GM23338 (cell line): ENCODE results near the gene CUX1. TPM values are rescaled to one million over a fixed set of nuclear protein-coding genes. Genes with fewer than 3 reads are reported as not detected.

Experiments used
- ATAC-seq: fragments of 200-7000 bp; cut with Tn5 transposase; 3 replicates; pipeline ENCODE4 v1.9.1; 2020
- DNase-seq: peaks from one replicate; pipeline ENCODE4 v3.0.0-alpha.2; 2015; ENCODE audit warnings: low spot score
- H2AFZ ChIP-seq: fragments of 200-600 bp; sonication (generic); 2 replicates; pipeline ENCODE4 v1.8.0; 2016; ENCODE audit warnings: antibody characterized with exemption, mild to moderate bottlenecking, moderate library complexity
- H3F3A ChIP-seq: fragments of 200-600 bp; sonication (generic); replicated peaks from 2 replicates; pipeline ENCODE4 v1.8.0; 2017; ENCODE audit warnings: antibody characterized with exemption, mixed run types, low read depth
- H3K27ac ChIP-seq: fragments of 200-600 bp; sonication (generic); 2 replicates; pipeline ENCODE4 v1.6.1; 2016; ENCODE audit warnings: low read depth
- H3K27me3 ChIP-seq: fragments of 200-600 bp; sonication (generic); 2 replicates; pipeline ENCODE4 v1.8.0; 2016; ENCODE audit warnings: mild to moderate bottlenecking, mixed run types, moderate library complexity; ENCODE audit not compliant: insufficient read depth
- H3K36me3 ChIP-seq: fragments of 200-600 bp; sonication (generic); 2 replicates; pipeline ENCODE4 v1.8.0; 2016; ENCODE audit warnings: mild to moderate bottlenecking; ENCODE audit not compliant: insufficient read depth
- H3K4me1 ChIP-seq: fragments of 200-600 bp; sonication (generic); 2 replicates; pipeline ENCODE4 v1.8.0; 2016; ENCODE audit warnings: mild to moderate bottlenecking, moderate library complexity; ENCODE audit not compliant: insufficient read depth
- H3K4me2 ChIP-seq: fragments of 200-600 bp; sonication (generic); 2 replicates; pipeline ENCODE4 v1.7.1; 2017; ENCODE audit warnings: mixed run types
- H3K4me3 ChIP-seq: fragments of 200-600 bp; sonication (generic); 2 replicates; pipeline ENCODE4 v1.6.1; 2016; ENCODE audit warnings: mixed run types
- H3K79me2 ChIP-seq: fragments of 200-600 bp; sonication (generic); replicated peaks from 2 replicates; pipeline ENCODE4 v1.8.0; 2017; ENCODE audit warnings: mild to moderate bottlenecking; ENCODE audit not compliant: insufficient read depth
- H3K9me2 ChIP-seq: fragments of 200-600 bp; sonication (generic); 2 replicates; pipeline ENCODE4 v1.8.0; 2017; ENCODE audit not compliant: insufficient read depth
- H4K20me1 ChIP-seq: fragments of 200-600 bp; sonication (generic); replicated peaks from 2 replicates; pipeline ENCODE4 v1.8.0; 2017; ENCODE audit warnings: mild to moderate bottlenecking; ENCODE audit not compliant: insufficient read depth
- H3K27ac Mint-ChIP-seq: 2 replicates; pipeline ENCODE4 v1.8.0; 2020; ENCODE audit warnings: inconsistent platforms, mild to moderate bottlenecking, moderate library complexity, mixed read lengths
- H3K27me3 Mint-ChIP-seq: 3 replicates; pipeline ENCODE4 v1.8.0; 2022; ENCODE audit warnings: low read depth, mild to moderate bottlenecking, moderate library complexity, mixed read lengths, inconsistent platforms; ENCODE audit not compliant: insufficient read depth, poor library complexity
- H3K36me3 Mint-ChIP-seq: 3 replicates; pipeline ENCODE4 v1.8.0; 2021; ENCODE audit warnings: low read depth, mild to moderate bottlenecking, inconsistent platforms, moderate library complexity, mixed read lengths
- H3K4me1 Mint-ChIP-seq: 3 replicates; pipeline ENCODE4 v1.8.0; 2020; ENCODE audit warnings: mild to moderate bottlenecking, inconsistent platforms, mixed read lengths
- H3K4me3 Mint-ChIP-seq: 3 replicates; pipeline ENCODE4 v1.8.0; 2021; ENCODE audit warnings: moderate library complexity, mild to moderate bottlenecking, inconsistent platforms, mixed read lengths
- H3K9me3 Mint-ChIP-seq: 3 replicates; pipeline ENCODE4 v1.8.0; 2020; ENCODE audit warnings: moderate library complexity, mild to moderate bottlenecking, inconsistent platforms, mixed read lengths
- CREB1 ChIP-seq: fragments of 250-450 bp; sonication (Bioruptor Pico); IDR thresholded peaks from 2 replicates; pipeline ENCODE4 v1.5.0; 2020; ENCODE audit warnings: low read depth, mild to moderate bottlenecking, moderate library complexity
- CTCF ChIP-seq, 2 experiments: fragments of 200-600 bp in 1 of 2; sonication (generic) in 1 of 2; conservative IDR thresholded peaks; 2 replicates each; pipeline versions ENCODE4 v1.5.1 to v1.6.1; 2016 to 2017; ENCODE audit warnings: antibody characterized with exemption in 2 of 2, low read depth in 2 of 2, mild to moderate bottlenecking in 2 of 2, moderate library complexity in 1 of 2
- ETS1 ChIP-seq: IDR thresholded peaks from 2 replicates; pipeline ENCODE4 v1.6.1; 2016; ENCODE audit warnings: antibody characterized with exemption
- EZH2 ChIP-seq: fragments of 200-600 bp; sonication (generic); IDR thresholded peaks from one replicate; pipeline ENCODE4 v1.8.0; 2017; ENCODE audit warnings: antibody characterized with exemption, mild to moderate bottlenecking, low read depth; ENCODE audit not compliant: unreplicated experiment
- EZH2phosphoT487 ChIP-seq: fragments of 200-600 bp; sonication (generic); IDR thresholded peaks from one replicate; pipeline ENCODE4 v1.8.1; 2018; ENCODE audit warnings: antibody characterized with exemption; ENCODE audit not compliant: unreplicated experiment
- JUNB ChIP-seq: IDR thresholded peaks from one replicate; pipeline ENCODE4 v1.6.1; 2016; ENCODE audit warnings: antibody characterized with exemption; ENCODE audit not compliant: unreplicated experiment
- POLR2AphosphoS5 ChIP-seq: IDR thresholded peaks from 2 replicates; pipeline ENCODE4 v1.6.1; 2016; ENCODE audit warnings: antibody characterized with exemption, low read depth
- REST ChIP-seq: IDR thresholded peaks from one replicate; pipeline ENCODE4 v1.6.1; 2018; ENCODE audit warnings: antibody characterized with exemption; ENCODE audit not compliant: unreplicated experiment
- STAT1 ChIP-seq: IDR thresholded peaks from one replicate; pipeline ENCODE4 v1.6.1; 2016; ENCODE audit warnings: antibody characterized with exemption; ENCODE audit not compliant: unreplicated experiment
- ZNF114 ChIP-seq: fragments of 250-450 bp; sonication (Bioruptor Pico); IDR thresholded peaks from 2 replicates; pipeline ENCODE4 v1.5.0; 2020; ENCODE audit warnings: mild to moderate bottlenecking, moderate library complexity
- ZNF331 ChIP-seq: fragments of 250-450 bp; sonication (Bioruptor Pico); IDR thresholded peaks from 2 replicates; pipeline ENCODE4 v1.5.0; 2020; ENCODE audit warnings: low read depth, mild to moderate bottlenecking, moderate library complexity
- ZNF462 ChIP-seq: fragments of 250-450 bp; sonication (Bioruptor Pico); IDR thresholded peaks from 2 replicates; pipeline ENCODE4 v1.5.0; 2020; ENCODE audit warnings: mild to moderate bottlenecking, moderate library complexity
- polyA plus RNA-seq: library from polyadenylated mRNA; unstranded; fragments of >200 nt; fragmentation: Nextera tagmentation; extraction: Ambion mirVana; gene quantifications from 2 replicates; pipeline ENCODE4 v1.2.1, GENCODE V29; 2016
- total RNA-seq: library from RNA; depleted of rRNA; stranded (reverse); fragments of >200 nt; shearing (Covaris generic); gene quantifications from 2 replicates; pipeline ENCODE4 v1.2.3, GENCODE V29; 2014

CUX1 gene
- total and polyA plus RNA-seq, 2 experiments from 2014 or later: 49.9 to 64.0 TPM

- Histone ChIP-seq H3K36me3 (0 out of 2 replicates have a peak, but pooled peaks cover 6% of the 10 kb centered on the region), H3K27me3 (no peaks in the 10 kb centered on the region), H3F3A (no peaks in the 10 kb centered on the region), H3K27ac (no peak overlapping the region), H4K20me1 (peaks cover under 1% of the 10 kb centered on the region; the same call in 1 of the 2 replicates), H3K4me2 (no peak overlapping the region), H3K4me3 (no peak overlapping the region), H2AFZ (no peak overlapping the region), H3K79me2 (0 out of 2 replicates have a peak, but pooled peaks cover 4% of the 10 kb centered on the region), H3K9me2 (no peaks in the 10 kb centered on the region), H3K4me1 (peaks cover 6% of the 10 kb centered on the region; the same call in 1 of the 2 replicates)
- Mint-ChIP-seq H3K27ac (no peak overlapping the region), H3K9me3 (no peaks in the 10 kb centered on the region), H3K4me3 (no peak overlapping the region), H3K27me3 (peaks cover 2% of the 10 kb centered on the region), H3K4me1 (peaks cover 6% of the 10 kb centered on the region), H3K36me3 (peaks cover 13% of the 10 kb centered on the region)
- DNase-seq: no peak
- TF ChIP-seq ETS1 (no peak), REST (no peak), ZNF331 (CRISPR knock-in tag) (no peak), ZNF114 (no peak), ZNF462 (CRISPR knock-in tag) (no peak), POLR2AphosphoS5 (no peak), EZH2 (no peak), EZH2phosphoT487 (no peak), CREB1 (CRISPR knock-in tag) (no peak), JUNB (no peak), STAT1 (no peak), CTCF (conservative IDR thresholded peaks at IDR 0.05; ENCODE audit: low read depth in 2 of 2) (no peak)
- no peak for ATAC-seq
Observed at GRCh38 chr7:102146122-102146521, 328.7 kb downstream of the CUX1 start.
